Activated T-cell treated with anti-CD3 and anti-CD28 coated beads for 24 hours (primary cell): Measurements from ENCODE around the gene NT5DC2.

ENCODE experiments used
- DNase-seq: peaks from one replicate; pipeline ENCODE4 v3.0.0-alpha.2; 2020; ENCODE audit warnings: low read depth

Gene NT5DC2

GRCh38 chr3:52524752-52525679 lies 8.6 kb downstream of the NT5DC2 start:
- DNase-seq: no peak

GRCh38 chr3:52524258-52524751 lies 9.4 kb downstream of the NT5DC2 start:
- no peak for DNase-seq

- no peak for DNase-seq
Measured at GRCh38 chr3:52523386-52524257, 10.0 kb downstream of the NT5DC2 start.

- no peak for DNase-seq
Measured at GRCh38 chr3:52522651-52523251, 10.9 kb downstream of the NT5DC2 start.

- no peak for DNase-seq
Measured at GRCh38 chr3:52521881-52522650, 11.6 kb downstream of the NT5DC2 start.

- no peak for DNase-seq
Measured at GRCh38 chr3:52521488-52521824, 12.2 kb downstream of the NT5DC2 start.

- no peak for DNase-seq
Measured at GRCh38 chr3:52520716-52521487, 12.8 kb downstream of the NT5DC2 start.

- DNase-seq: no peak
Measured at GRCh38 chr3:52520141-52520667, 13.5 kb downstream of the NT5DC2 start.

GRCh38 chr3:52519445-52520140 lies 14.1 kb downstream of the NT5DC2 start:
- DNase-seq: no peak

GRCh38 chr3:52518723-52519444 lies 14.8 kb downstream of the NT5DC2 start:
- no peak for DNase-seq

GRCh38 chr3:52517796-52518722 lies 15.6 kb downstream of the NT5DC2 start:
- DNase-seq: no peak

GRCh38 chr3:52516509-52517195 lies 17.0 kb downstream of the NT5DC2 start:
- DNase-seq: no peak

GRCh38 chr3:52515192-52515591 lies 18.5 kb downstream of the NT5DC2 start:
- DNase-seq: no peak

- DNase-seq: no peak
Measured at GRCh38 chr3:52514576-52514975, 19.1 kb downstream of the NT5DC2 start.

- DNase-seq: no peak
Measured at GRCh38 chr3:52513281-52513680, 20.4 kb downstream of the NT5DC2 start.

GRCh38 chr3:52512727-52513126 lies 20.9 kb downstream of the NT5DC2 start:
- no peak for DNase-seq

- DNase-seq: no peak
Measured at GRCh38 chr3:52512105-52512504, 21.6 kb downstream of the NT5DC2 start.

GRCh38 chr3:52511509-52511908 lies 22.1 kb downstream of the NT5DC2 start:
- DNase-seq: no peak
